Stimulated activated CD4-positive, alpha-beta T cell treated with anti-CD3 and anti-CD28 coated beads, Interleukin-12 subunit alpha, Interleukin-12 subunit beta, amount 100 ng/mL, for 4 hours (primary cell): ENCODE results near the gene SCG2.

Experiments
- DNase-seq: peaks from one replicate; pipeline ENCODE4 v3.0.0-alpha.2; 2020

SCG2 gene

GRCh38 chr2:223601932-223602666, at the start of gene SCG2:
Gene SCG2 (minus strand): TSS chr2:223602361. CDS start chr2:223599282, 3,079 bp downstream.
- peak; percentile 14 for DNase-seq

DNA sequence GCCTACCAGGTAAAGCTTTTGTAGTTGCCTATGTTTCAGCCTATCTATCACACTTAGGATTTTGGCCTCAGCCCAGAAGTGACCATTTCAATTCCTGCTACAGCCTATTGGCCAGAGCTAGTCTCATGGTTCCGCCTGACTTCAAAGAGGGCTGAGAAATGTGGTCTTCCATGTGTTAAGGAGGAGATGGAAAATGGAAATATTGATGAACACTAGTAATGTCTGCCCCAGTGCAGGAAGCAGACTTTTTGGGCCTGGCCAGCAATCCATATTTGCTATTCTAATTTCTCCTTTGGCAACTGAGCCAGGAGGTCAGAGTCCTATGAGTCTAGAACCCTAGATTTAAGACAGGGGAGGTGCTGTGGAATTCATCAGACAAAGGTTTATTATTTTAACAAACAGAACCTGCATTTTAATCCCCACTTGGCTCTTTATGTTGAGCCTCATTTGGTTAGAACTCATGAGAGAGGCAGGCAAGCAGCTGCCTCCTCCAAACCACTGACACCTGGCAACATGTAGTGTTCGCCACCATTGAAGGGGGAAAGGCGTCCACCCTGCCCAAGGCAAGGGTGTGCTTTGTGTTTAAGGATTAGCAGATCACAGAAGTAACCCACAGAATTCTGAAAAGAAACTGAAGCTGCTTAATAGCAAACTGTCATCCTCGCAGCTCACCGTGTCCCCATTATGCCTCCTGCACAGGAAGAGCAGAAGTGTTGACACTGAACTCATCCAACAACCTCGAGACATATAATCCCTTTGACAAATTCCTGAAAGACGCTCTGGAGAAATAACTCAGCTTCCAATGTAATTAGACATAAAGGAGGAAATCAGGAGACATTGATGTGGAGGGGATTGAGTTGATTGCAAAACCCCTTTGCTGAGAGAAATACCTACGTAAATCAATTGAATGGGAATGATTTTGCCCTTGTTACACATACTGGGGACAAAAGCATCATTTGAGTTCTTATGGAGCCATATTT, 47.7 kb upstream of the SCG2 start:
- DNase-seq, result no peak

DNA sequence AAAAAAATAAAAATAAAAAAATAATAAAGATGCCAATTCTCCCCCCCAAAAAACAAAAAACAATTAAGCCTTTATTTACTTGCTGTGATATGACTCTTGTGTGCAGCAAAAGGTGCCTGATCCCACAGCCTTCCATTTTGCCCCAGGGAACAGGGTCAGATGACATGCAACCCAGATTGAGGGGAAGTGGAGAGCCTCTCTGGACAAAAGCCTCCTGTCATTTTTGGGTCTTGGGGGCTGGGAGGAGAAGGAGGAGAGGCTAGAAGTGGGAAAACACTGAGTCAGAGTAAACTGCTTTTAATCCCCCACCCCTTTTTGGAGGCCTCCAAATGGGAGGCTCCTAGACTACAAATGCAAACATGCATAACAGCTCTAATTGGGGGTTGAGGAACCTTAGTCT, 46.6 kb upstream of the SCG2 start:
- no peak for DNase-seq

DNA sequence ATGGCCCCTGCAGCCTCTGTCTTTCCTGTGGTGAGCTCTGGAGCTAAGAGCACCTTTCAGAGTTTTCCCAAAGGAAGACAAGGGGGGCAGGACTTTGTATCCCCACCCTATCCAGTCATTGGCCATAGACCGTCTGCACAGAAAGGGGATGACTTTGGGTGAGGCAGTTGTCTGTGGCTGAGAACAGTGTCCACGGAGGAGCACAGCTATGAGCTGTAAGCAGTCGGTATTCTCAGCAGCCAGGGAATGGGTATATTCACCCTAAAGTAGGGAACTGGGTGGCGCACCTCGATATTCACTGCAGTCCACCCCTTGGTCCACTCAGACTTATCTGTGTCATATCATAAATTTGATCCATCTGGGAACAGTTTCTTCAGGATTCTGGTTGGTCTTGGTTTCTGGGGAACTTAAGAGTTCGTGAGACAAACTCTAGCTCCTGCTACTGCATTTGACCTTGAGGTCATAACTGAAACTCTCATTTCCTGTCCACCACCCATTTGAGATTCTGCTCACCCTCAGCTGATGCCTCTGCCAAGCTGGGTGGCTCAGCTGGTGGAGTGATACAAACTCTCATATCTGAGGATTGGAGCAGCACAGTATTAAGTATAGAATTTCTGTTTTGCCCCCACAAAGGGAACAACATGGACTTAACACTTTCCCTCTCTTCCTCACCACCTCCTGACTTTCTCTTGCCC, 45.2 kb upstream of the SCG2 start:
- DNase-seq, result no peak

- DNase-seq, result no peak
Observed at GRCh38 chr2:223644136-223644535, 42.0 kb upstream of the SCG2 start.

- DNase-seq, result no peak
Observed at GRCh38 chr2:223643309-223643708, 41.1 kb upstream of the SCG2 start.

DNA sequence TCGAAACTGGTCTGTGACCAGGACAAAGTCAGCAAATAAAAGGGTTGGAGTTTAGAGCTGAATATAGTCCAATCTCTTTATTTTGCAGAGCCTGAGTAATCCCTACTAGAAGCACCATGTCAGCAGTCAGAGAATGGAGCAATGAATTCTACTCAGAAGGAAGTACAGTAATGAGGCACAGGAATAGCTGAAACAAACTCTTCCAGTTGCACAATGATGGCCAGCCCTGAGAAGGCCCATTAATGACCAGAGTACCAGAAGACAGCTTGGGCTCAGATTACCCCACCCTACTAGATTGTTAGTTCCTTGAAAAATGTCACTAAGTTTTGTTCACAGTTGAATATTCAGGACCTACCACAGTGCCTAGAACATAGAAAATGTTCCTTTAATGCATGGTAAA, 40.3 kb upstream of the SCG2 start:
- DNase-seq, result no peak

DNA sequence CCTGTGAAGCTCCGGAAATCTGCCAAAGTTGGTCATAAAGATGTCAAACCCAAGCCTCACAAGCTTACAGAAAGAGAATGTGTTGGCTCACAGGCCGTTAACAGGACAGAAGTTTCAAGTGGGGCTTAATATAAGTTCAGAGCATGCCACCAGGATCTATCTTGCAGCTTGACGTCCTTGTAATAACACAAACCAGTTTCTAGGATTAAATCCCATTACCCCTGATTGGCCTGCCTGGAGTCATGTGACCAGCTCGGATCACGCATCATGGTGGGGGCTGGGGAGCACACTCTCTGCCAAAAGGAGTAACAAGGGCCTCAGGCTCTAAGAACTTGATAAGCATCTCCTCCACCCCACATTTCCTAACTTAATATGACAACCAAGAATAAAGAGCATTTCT, 38.9 kb upstream of the SCG2 start:
- no peak for DNase-seq

- DNase-seq, result no peak
Observed at GRCh38 chr2:223635080-223635479, 32.9 kb upstream of the SCG2 start.

DNA sequence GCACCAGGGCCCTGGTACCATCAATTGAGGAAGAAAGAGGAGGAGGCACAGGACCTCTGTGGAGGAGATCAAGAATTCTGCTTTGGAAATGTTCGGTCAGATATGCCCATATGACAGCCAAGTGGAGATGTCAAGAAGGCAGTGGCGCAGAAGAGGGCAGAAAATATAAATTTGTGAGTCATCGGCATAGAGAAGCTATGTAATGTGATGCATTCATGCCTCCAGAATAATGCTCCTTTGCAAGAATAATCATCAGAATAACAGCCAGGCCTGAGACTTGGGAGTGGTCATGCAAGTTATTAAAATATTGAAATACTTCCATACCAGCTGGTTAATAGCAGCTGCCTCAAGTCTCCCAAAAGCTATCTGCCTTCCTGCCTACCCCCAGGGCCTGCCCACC, 32.1 kb upstream of the SCG2 start:
- DNase-seq, result no peak

GRCh38 chr2:223633656-223634055, 31.5 kb upstream of the SCG2 start:
- no peak for DNase-seq

GRCh38 chr2:223632826-223633225, 30.7 kb upstream of the SCG2 start:
- no peak for DNase-seq

DNA sequence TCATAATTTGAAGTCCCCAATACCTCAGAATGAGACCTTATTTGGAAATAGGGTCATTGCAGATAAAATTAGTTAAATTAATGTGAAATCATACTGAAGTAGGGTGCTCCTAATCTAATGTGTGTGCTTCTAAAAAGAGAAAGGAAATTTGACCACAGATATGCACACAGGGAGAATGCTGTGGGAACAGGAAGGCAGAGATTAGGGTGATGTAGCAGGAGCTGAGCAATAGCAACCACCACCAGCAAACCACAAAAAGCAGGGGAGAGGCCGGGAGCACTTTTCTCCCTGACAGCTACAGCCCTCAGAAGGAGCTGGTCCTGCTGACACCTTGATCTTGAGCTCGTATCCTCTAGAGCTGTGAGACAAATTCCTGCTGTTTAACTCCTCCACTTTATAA, 24.6 kb upstream of the SCG2 start:
- DNase-seq, result no peak

DNA sequence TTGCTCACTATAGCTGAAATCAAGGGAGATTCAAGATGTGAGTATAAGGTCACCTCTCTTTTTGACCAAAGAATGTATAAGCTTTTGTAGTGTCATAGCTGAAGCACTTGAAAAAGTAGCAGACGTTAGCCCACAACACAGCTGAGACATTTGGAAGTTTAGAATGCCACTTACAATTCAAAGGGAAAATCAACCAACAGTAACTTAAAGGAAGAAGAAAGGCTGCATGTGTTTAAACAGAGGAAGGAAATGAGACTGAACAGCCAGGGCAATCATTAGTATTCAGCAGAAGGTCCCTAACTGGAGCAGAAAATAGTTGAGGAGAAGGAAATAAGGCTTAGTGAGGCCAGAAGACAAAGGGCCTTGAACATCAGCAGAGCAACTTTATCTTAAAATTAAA, 23.5 kb upstream of the SCG2 start:
- no peak for DNase-seq

DNA sequence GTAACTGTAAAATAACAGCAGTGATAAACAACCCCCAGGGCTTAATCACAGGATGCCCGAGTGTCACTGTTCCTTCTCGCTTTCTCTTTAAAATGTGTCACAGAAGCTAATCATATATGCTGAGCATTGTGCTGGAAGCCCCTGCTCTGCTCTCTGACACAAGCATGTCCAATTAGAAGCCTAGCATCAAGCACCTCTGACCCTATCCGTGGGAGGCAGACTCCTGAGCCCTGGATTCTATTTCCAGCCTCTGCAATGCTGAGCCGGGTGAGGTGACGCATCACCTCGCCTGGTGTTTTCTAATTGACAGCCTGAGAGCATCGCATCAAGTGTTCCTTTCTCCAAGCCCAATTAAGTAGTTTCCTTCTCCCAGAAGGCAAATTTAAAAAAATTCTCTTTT, 19.7 kb upstream of the SCG2 start:
- DNase-seq, result no peak

- no peak for DNase-seq
Observed at GRCh38 chr2:223619486-223620129, 17.4 kb upstream of the SCG2 start.

- no peak for DNase-seq
Observed at GRCh38 chr2:223618172-223619035, 16.2 kb upstream of the SCG2 start.

DNA sequence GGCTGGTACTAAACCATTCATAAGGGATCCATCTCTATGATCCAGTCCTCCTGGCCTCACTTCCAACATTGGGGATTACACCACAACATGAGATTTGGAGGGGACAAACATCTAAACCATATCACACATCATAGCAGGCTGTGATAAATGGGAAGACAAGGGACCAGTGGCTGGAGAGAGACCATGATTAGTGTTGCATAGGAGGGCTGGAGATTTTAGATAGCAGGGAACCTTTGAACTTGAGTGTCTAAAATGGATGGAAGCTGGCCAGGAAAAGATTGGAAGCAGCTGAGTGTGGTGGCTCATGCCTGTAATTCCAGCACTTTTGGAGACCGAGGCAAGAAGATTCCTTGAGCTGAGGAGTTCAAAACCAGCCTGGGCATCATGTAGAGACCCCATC, 12.4 kb upstream of the SCG2 start:
- DNase-seq, result no peak

GRCh38 chr2:223613017-223613950, 11.1 kb upstream of the SCG2 start:
- no peak for DNase-seq

DNA sequence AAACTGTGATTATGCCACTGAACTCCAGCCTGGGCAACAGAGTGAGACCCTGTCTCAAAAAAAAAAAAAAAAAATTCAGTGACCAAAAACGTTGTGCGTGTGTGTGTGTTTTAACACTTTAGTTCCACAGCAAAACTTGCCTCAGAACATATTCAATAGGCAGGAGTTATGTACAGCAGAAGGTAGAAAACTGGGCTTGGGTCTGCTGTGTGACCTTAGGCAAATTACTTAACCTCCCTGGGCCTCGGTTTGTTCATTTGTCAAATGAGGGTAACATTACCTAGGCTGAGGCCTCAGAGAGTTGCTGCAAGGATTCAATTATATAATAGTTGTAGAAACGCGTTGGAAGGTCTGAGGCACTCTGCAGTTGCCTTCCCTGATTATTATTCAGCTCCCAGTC, 10.3 kb upstream of the SCG2 start:
- DNase-seq, result no peak

GRCh38 chr2:223611061-223611460, 8.9 kb upstream of the SCG2 start:
- no peak for DNase-seq
